ENCODE measurements around the gene OSM.

OSM gene

DNA sequence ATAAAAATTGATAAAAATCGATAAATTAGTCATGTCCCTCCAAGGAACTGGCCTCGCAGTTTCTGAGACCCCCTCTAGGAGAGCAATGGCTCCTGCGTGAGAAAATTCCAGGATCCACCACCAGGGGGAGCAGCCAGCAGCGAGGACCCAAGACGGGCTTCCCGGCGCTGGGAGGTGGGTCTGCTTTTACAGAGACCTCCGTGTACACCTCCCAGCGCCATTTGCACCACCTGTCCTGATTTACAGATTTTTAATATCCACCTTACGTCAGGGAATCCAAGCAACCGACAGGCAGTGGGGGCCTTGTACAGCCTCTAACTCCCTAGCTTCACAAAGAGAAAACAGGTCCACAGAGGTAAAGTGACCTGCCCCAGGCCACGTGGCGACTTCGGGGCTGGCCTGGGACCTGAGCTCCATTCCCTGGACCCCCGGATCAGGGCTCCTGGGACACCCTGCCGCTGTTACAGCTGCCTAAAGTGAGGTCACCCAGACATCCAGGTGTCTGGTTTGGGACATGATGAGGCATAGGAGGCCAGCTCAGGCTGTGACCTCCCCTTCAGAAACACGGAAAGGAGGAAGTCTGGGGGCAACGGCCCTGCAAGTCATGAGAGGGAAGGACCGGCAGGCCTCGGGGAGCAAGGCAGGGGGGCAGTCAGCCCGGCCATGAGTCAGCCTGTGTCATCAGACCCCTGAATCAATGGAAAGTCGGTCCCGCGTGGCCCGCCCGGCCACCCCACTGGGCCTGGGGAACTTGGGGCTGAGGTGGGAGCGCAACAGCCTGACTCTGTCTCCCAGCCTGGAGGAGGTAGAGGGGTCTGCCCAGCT, 3.5 kb downstream of the OSM start:
- Histone ChIP-seq H3K4me3 (peak overlapping the region; percentile 17), H3K27ac (no peak overlapping the region)
- TF ChIP-seq, protein P1, sequence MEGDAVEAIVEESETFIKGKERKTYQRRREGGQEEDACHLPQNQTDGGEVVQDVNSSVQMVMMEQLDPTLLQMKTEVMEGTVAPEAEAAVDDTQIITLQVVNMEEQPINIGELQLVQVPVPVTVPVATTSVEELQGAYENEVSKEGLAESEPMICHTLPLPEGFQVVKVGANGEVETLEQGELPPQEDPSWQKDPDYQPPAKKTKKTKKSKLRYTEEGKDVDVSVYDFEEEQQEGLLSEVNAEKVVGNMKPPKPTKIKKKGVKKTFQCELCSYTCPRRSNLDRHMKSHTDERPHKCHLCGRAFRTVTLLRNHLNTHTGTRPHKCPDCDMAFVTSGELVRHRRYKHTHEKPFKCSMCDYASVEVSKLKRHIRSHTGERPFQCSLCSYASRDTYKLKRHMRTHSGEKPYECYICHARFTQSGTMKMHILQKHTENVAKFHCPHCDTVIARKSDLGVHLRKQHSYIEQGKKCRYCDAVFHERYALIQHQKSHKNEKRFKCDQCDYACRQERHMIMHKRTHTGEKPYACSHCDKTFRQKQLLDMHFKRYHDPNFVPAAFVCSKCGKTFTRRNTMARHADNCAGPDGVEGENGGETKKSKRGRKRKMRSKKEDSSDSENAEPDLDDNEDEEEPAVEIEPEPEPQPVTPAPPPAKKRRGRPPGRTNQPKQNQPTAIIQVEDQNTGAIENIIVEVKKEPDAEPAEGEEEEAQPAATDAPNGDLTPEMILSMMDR (IDR thresholded peaks at IDR 0.05): peak; percentile 98
- DNase-seq (ENCODE audit: low spot score): no peak

- Histone ChIP-seq H3K27ac (no peak overlapping the region), H3K4me3 (no peak overlapping the region)
- TF ChIP-seq, protein P1 (IDR thresholded peaks at IDR 0.05): no peak
- DNase-seq (ENCODE audit: low spot score): no peak
Measured at GRCh38 chr22:30262112-30262511, 4.5 kb downstream of the OSM start.

DNA sequence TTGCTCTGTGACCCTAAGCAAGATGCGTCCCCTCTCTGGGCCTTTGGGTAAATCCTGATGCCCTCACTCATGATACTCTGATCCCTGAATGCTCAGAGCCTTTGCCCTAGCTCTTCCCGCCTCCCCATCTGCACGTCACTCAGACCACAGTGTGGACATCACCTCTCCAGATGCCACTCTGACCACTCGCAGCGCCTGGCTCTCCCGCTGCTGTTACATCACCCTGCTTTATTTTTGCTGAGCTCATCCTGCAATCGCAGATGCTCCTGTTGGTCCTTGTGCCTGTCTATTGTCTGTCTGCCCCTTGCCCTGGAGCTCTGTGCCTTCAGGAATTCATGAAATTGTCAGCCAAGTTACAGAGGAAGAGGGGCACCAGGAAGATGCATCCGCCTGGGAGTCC, 5.5 kb downstream of the OSM start:
- no peak for DNase-seq (ENCODE audit: low spot score)
- TF ChIP-seq, protein P1 (IDR thresholded peaks at IDR 0.05): no peak
- Histone ChIP-seq H3K27ac (no peak overlapping the region), H3K4me3 (no peak overlapping the region)

- TF ChIP-seq, protein P1 (IDR thresholded peaks at IDR 0.05): no peak
- Histone ChIP-seq H3K4me3 (no peak overlapping the region), H3K27ac (no peak overlapping the region)
- DNase-seq (ENCODE audit: low spot score): no peak
Measured at GRCh38 chr22:30260682-30261081, 6.0 kb downstream of the OSM start.

GRCh38 chr22:30260276-30260675, 6.4 kb downstream of the OSM start:
- no peak for DNase-seq (ENCODE audit: low spot score)
- TF ChIP-seq, protein P1 (IDR thresholded peaks at IDR 0.05): no peak
- Histone ChIP-seq H3K4me3 (no peak overlapping the region), H3K27ac (no peak overlapping the region)

DNA sequence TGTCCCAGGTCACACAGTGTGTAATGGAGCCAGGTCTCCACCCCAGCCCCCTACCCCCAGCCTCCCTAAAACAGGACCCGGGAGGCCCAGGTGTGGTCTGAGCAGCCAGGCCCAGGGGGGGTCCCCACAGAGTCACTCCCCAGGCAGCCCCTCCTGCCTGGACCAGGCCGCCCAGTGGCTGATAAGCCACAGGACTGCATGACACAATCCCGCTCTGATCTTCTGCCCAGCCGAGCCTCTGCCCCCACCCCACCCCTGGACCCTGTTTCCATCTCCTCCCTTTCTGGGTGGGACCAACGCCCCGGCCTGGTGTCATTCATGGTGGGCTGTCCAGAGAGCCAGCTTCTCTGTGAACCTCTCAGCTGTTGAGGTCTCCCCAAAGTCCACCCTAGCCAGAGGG, 12.3 kb downstream of the OSM start:
- H3K27ac ChIP-seq: no peak overlapping the region
- DNase-seq (ENCODE audit: low spot score): no peak
- TF ChIP-seq, protein P1 (IDR thresholded peaks at IDR 0.05): no peak
- no peak overlapping the region for H3K4me3 ChIP-seq

DNA sequence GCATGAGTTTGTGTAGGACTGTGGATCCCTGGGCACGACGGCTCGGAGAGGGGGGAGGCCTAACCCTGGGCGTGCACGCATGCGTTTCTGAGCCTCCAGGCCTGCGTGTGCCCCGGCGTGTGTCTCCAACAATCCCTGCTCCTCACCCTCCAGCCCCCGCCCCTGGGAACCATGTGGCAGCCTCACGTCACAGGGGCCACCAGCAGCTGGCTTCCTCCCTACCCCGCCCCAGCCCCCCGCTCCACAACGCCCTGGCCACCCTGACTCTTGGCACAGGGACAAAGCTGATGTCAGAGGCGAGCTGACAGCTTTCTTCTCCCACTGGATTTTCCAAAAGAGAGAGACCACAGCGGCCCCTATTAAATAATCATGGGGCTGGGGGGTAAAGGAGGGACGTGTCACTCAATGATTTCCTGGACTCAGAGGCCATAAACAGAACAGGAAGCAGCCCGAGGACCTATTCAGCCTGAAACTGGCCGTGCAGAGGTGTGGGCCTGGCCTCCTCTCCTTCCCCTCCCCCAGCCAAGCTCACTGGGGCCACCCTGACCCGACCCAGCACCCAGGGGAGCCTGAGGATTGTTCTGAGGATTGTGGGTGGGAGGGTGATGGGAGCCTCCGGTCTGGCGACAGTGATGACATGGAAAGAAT, 13.3 kb downstream of the OSM start:
- TF ChIP-seq, protein P1 (IDR thresholded peaks at IDR 0.05): no peak
- DNase-seq (ENCODE audit: low spot score): no peak
- Histone ChIP-seq H3K4me3 (peak overlapping the region; percentile 57), H3K27ac (peak overlapping the region in 1 of 2 donors; percentile 69)

All from coronary artery (tissue), 2 donors.